HepG2 (cell line): Measurements from ENCODE around the gene AARS2. TPM values are rescaled to one million over a fixed set of nuclear protein-coding genes. Genes with fewer than 3 reads are reported as not detected.

Experiments
- ARNTL ChIP-seq: sonication (generic); formaldehyde crosslinking; IDR thresholded peaks from 2 replicates; pipeline ENCODE4 v1.4.0; 2020; ENCODE audit warnings: mild to moderate bottlenecking, missing genetic modification reagents
- FOXK2 ChIP-seq: fragments of 450-650 bp; IDR thresholded peaks from 2 replicates; pipeline ENCODE4 v1.6.1; 2016
- GZF1 ChIP-seq: sonication (generic); formaldehyde crosslinking; IDR thresholded peaks from 2 replicates; pipeline ENCODE4 v1.5.1; 2020; ENCODE audit warnings: mild to moderate bottlenecking, missing genetic modification reagents
- KDM2A ChIP-seq: sonication (generic); formaldehyde crosslinking; IDR thresholded peaks from 2 replicates; pipeline ENCODE4 v1.4.0; 2020; ENCODE audit warnings: low read depth, missing genetic modification reagents, borderline replicate concordance
- MLX ChIP-seq: IDR thresholded peaks from 2 replicates; pipeline ENCODE4 v1.6.1; 2016
- PAXIP1 ChIP-seq: sonication (generic); formaldehyde crosslinking; conservative IDR thresholded peaks from 2 replicates; pipeline ENCODE4 v1.4.0; 2020; ENCODE audit warnings: mild to moderate bottlenecking, missing genetic modification reagents, moderate library complexity
- TRIM24 ChIP-seq: sonication (generic); formaldehyde crosslinking; IDR thresholded peaks from 2 replicates; pipeline ENCODE4 v1.8.0; 2022; ENCODE audit warnings: mild to moderate bottlenecking, missing genetic modification reagents
- ZNF17 ChIP-seq: sonication (generic); formaldehyde crosslinking; IDR thresholded peaks from 2 replicates; pipeline ENCODE4 v1.5.0; 2020; ENCODE audit warnings: mild to moderate bottlenecking, missing genetic modification reagents
- ZNF335 ChIP-seq: sonication (generic); formaldehyde crosslinking; IDR thresholded peaks from 2 replicates; pipeline ENCODE4 v1.4.0; 2020; ENCODE audit warnings: missing genetic modification reagents
- polyA plus RNA-seq, 8 experiments: library from polyadenylated mRNA; depleted of rRNA in 3 of 8; stranded (reverse) in 7 of 8; unstranded in 1 of 8; fragments of >200 nt; fragmentation: Illumina TruSeq in 4 of 8; extraction: Trizol in 4 of 8; gene quantifications; 2 replicates each; pipeline versions ENCODE4 v1.2.1 to v1.2.3, GENCODE V29; 2011 to 2016; ENCODE audit warnings: low read depth in 4 of 8, missing spikeins in 1 of 8, mixed read lengths in 1 of 8; ENCODE audit not compliant: insufficient read depth in 1 of 8
- total RNA-seq, 5 experiments: library from RNA; depleted of rRNA; stranded (reverse); fragments of >200 nt; fragmentation: Illumina TruSeq; extraction: Trizol; gene quantifications; 2 replicates each; pipeline ENCODE4 v1.2.3, GENCODE V29; 2016; ENCODE audit warnings: low read depth in 1 of 5
- TF ChIP-seq, protein P1 (sequence below): sonication (generic); formaldehyde crosslinking; IDR thresholded peaks from 2 replicates; pipeline ENCODE4 v1.5.0; 2020; ENCODE audit warnings: mild to moderate bottlenecking, missing genetic modification reagents
- TF ChIP-seq, protein P2 (sequence below): sonication (generic); formaldehyde crosslinking; IDR thresholded peaks from 2 replicates; pipeline ENCODE4 v1.5.1; 2020; ENCODE audit warnings: missing genetic modification reagents, mild to moderate bottlenecking, borderline replicate concordance
- TF ChIP-seq, protein P3 (sequence below): sonication (generic); formaldehyde crosslinking; IDR thresholded peaks from 2 replicates; pipeline ENCODE4 v1.4.0; 2020; ENCODE audit warnings: missing genetic modification reagents
- TF ChIP-seq, protein P4 (sequence below): sonication (generic); formaldehyde crosslinking; IDR thresholded peaks from 2 replicates; pipeline ENCODE4 v1.4.0; 2020; ENCODE audit warnings: missing genetic modification reagents
- TF ChIP-seq, protein P5 (sequence below): sonication (generic); formaldehyde crosslinking; IDR thresholded peaks from 2 replicates; pipeline ENCODE4 v1.9.0; 2021; ENCODE audit warnings: missing genetic modification reagents, borderline replicate concordance

The AARS2 gene
- total and polyA plus RNA-seq, 2 of the 13 experiments (the other 11 are each of a cell fraction or from before 2014, with no cell fraction given) = 7.5 to 24.1 TPM

DNA sequence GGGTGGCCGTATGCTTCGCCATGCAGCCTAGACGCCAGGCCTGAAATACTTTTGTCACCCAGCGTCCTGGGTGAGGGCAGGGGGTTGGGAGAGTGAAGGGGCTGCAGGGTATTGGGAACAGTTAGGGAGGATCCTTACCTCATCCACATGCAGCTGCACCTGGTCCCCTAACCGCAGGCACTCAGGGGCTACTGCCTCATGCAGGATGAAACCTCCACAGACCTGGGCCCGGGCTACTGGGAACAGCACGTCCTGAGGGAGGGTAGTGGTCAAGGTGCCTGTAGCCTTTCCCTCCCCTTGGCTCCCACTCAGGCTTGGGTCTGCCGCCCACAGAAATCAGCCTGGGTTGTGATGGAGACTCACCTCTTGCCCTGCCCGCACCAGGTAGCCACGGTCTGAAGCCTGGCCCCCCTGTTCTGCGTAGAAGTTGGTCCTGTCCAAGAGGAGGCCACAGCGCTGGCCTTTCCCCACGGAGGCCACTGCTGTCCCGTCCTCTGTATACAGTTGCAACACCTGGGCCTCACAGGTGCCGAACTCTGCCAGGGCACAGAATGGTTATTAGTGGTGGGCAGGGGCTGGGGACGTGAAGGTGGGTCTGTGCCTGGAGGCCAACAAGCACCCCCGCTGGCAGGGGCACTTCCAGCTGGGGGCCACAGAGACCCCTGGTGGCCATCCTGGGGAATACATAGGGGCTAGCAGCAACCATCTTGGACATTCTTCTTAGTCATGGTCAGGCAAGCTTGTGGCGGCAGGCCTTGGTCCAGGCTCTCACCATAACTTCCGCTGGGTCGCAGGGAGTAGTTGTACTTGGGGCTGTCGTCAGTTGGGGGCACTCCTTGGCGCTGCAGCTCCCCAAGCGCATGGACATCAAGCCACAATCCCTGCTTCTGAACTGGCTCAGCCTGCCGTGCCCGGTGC lies 8.6 kb downstream of the AARS2 start (continued):
- TF ChIP-seq, protein P1, sequence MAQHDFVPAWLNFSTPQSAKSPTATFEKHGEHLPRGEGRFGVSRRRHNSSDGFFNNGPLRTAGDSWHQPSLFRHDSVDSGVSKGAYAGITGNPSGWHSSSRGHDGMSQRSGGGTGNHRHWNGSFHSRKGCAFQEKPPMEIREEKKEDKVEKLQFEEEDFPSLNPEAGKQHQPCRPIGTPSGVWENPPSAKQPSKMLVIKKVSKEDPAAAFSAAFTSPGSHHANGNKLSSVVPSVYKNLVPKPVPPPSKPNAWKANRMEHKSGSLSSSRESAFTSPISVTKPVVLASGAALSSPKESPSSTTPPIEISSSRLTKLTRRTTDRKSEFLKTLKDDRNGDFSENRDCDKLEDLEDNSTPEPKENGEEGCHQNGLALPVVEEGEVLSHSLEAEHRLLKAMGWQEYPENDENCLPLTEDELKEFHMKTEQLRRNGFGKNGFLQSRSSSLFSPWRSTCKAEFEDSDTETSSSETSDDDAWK = no peak
- TF ChIP-seq ARNTL = no peak
- no peak for TF ChIP-seq ZNF335 (CRISPR knock-in tag)
- no peak for TF ChIP-seq GZF1
- TF ChIP-seq, protein P2, sequence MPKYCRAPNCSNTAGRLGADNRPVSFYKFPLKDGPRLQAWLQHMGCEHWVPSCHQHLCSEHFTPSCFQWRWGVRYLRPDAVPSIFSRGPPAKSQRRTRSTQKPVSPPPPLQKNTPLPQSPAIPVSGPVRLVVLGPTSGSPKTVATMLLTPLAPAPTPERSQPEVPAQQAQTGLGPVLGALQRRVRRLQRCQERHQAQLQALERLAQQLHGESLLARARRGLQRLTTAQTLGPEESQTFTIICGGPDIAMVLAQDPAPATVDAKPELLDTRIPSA = no peak
- TF ChIP-seq FOXK2 = no peak
- no peak for TF ChIP-seq ZNF17 (CRISPR knock-in tag)
- TF ChIP-seq, protein P3, sequence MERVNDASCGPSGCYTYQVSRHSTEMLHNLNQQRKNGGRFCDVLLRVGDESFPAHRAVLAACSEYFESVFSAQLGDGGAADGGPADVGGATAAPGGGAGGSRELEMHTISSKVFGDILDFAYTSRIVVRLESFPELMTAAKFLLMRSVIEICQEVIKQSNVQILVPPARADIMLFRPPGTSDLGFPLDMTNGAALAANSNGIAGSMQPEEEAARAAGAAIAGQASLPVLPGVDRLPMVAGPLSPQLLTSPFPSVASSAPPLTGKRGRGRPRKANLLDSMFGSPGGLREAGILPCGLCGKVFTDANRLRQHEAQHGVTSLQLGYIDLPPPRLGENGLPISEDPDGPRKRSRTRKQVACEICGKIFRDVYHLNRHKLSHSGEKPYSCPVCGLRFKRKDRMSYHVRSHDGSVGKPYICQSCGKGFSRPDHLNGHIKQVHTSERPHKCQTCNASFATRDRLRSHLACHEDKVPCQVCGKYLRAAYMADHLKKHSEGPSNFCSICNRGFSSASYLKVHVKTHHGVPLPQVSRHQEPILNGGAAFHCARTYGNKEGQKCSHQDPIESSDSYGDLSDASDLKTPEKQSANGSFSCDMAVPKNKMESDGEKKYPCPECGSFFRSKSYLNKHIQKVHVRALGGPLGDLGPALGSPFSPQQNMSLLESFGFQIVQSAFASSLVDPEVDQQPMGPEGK (CRISPR knock-in tag) = peak; percentile 67
- TF ChIP-seq KDM2A (CRISPR knock-in tag) = no peak
- no peak for TF ChIP-seq PAXIP1 (CRISPR knock-in tag)
- TF ChIP-seq, protein P4, sequence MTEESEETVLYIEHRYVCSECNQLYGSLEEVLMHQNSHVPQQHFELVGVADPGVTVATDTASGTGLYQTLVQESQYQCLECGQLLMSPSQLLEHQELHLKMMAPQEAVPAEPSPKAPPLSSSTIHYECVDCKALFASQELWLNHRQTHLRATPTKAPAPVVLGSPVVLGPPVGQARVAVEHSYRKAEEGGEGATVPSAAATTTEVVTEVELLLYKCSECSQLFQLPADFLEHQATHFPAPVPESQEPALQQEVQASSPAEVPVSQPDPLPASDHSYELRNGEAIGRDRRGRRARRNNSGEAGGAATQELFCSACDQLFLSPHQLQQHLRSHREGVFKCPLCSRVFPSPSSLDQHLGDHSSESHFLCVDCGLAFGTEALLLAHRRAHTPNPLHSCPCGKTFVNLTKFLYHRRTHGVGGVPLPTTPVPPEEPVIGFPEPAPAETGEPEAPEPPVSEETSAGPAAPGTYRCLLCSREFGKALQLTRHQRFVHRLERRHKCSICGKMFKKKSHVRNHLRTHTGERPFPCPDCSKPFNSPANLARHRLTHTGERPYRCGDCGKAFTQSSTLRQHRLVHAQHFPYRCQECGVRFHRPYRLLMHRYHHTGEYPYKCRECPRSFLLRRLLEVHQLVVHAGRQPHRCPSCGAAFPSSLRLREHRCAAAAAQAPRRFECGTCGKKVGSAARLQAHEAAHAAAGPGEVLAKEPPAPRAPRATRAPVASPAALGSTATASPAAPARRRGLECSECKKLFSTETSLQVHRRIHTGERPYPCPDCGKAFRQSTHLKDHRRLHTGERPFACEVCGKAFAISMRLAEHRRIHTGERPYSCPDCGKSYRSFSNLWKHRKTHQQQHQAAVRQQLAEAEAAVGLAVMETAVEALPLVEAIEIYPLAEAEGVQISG (CRISPR knock-in tag) = peak; percentile 63
- TF ChIP-seq, protein P5, sequence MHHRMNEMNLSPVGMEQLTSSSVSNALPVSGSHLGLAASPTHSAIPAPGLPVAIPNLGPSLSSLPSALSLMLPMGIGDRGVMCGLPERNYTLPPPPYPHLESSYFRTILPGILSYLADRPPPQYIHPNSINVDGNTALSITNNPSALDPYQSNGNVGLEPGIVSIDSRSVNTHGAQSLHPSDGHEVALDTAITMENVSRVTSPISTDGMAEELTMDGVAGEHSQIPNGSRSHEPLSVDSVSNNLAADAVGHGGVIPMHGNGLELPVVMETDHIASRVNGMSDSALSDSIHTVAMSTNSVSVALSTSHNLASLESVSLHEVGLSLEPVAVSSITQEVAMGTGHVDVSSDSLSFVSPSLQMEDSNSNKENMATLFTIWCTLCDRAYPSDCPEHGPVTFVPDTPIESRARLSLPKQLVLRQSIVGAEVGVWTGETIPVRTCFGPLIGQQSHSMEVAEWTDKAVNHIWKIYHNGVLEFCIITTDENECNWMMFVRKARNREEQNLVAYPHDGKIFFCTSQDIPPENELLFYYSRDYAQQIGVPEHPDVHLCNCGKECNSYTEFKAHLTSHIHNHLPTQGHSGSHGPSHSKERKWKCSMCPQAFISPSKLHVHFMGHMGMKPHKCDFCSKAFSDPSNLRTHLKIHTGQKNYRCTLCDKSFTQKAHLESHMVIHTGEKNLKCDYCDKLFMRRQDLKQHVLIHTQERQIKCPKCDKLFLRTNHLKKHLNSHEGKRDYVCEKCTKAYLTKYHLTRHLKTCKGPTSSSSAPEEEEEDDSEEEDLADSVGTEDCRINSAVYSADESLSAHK (CRISPR knock-in tag) = no peak
- 0 out of 2 replicates have a peak, but pooled peaks have one; percentile 43 for TF ChIP-seq TRIM24 (CRISPR knock-in tag)
- no peak for TF ChIP-seq MLX (CRISPR knock-in tag)
